Adrenal gland (tissue), 12 donors: Measurements from ENCODE around the gene MAPT. TPM values are rescaled to one million over a fixed set of nuclear protein-coding genes. Genes with fewer than 3 reads are reported as not detected.
A peak's percentile ranks its signal among the peaks of the same experiment; 100 is the strongest.

Experiments used
- DNase-seq, 7 donors: peaks; one replicate each; pipeline ENCODE4 v3.0.0-alpha.2; 2019 to 2020
- H3K27ac ChIP-seq, 5 donors: fragments of 200-600 bp; sonication (generic) in 4 of 5; 1 replicate in 3 of 5; 2 replicates in 2 of 5; pipeline versions ENCODE4 v1.5.1 to v1.8.0; 2016 to 2020; ENCODE audit warnings: mild to moderate bottlenecking in 1 of 5
- H3K27me3 ChIP-seq: fragments of 200-600 bp; 2 replicates; pipeline ENCODE4 v1.8.0; 2021
- H3K36me3 ChIP-seq, 2 donors: fragments of 200-600 bp; replicated peaks in 1 of 2; 1 replicate in 1 of 2; 2 replicates in 1 of 2; pipeline versions ENCODE4 v1.5.1 to v1.8.0; 2018 to 2022
- H3K4me1 ChIP-seq, 2 donors: fragments of 200-600 bp; replicated peaks in 1 of 2; 1 replicate in 1 of 2; 2 replicates in 1 of 2; pipeline versions ENCODE4 v1.5.1 to v1.8.0; 2018 to 2021
- H3K4me3 ChIP-seq, 4 donors: fragments of 200-600 bp; sonication (generic) in 3 of 4; one replicate each; pipeline ENCODE4 v1.5.1; 2016 to 2018
- H3K9me3 ChIP-seq, 3 donors: fragments of 200-600 bp; sonication (generic) in 1 of 3; replicated peaks in 1 of 3; 1 replicate in 2 of 3; 2 replicates in 1 of 3; pipeline versions ENCODE4 v1.5.1 to v1.8.0; 2016 to 2021
- POLR2A ChIP-seq, 2 donors: fragments of 450-650 bp; IDR thresholded peaks; one replicate each; pipeline ENCODE4 v1.6.1; 2017; ENCODE audit warnings: antibody characterized with exemption in 2 of 2, mild to moderate bottlenecking in 2 of 2, moderate library complexity in 1 of 2
- WGBS, 4 donors: extraction: QIAGEN DNeasy Blood & Tissue Kit in 2 of 4; methylation state at CpG; one replicate each; pipeline versions ENCODE4 v1.1.5 to v1.1.7; 2013 to 2017; 5-methylcytosine and 5-hydroxymethylcytosine counted together
- intact Hi-C, 2 donors: fragments of 100-400 bp; cut with DNase I; formaldehyde crosslinking; loops; one replicate each; pipeline versions ENCODE4 v1.14.1 to v1.15.0; 2022 to 2023
- polyA plus RNA-seq, 3 donors: library from polyadenylated mRNA; stranded (reverse); fragments of 200-250 nt in 2 of 3; fragments of 350-450 nt in 1 of 3; fragmentation: Illumina TruSeq in 1 of 3; extraction: RNeasy Lipid Tissue Mini Kit (QIAGEN cat#74804) in 1 of 3; gene quantifications; one replicate each; pipeline ENCODE4 v1.2.3, GENCODE V29; 2013 to 2014
- total RNA-seq, 9 donors: library from RNA; depleted of rRNA in 4 of 9; stranded (reverse); fragments of >200 nt in 4 of 9; fragments of 120-200 nt in 1 of 9; fragmentation: NEBNext Ultra II Directional in 1 of 9; extraction: Animal tissue kit (Norgen Biotek cat#: 25700) in 1 of 9; gene quantifications; one replicate each; pipeline versions ENCODE4 v1.1.0 to v1.2.4, GENCODE V29; 2013 to 2023
- TF ChIP-seq, protein P1 (sequence below), 6 experiments: fragments of 450-650 bp in 4 of 6; fragments of 200-600 bp in 2 of 6; sonication (generic) in 1 of 6; IDR thresholded peaks; 1 replicate in 5 of 6; 2 replicates in 1 of 6; pipeline versions ENCODE4 v1.5.1 to v1.8.0; 2016 to 2021; ENCODE audit warnings: antibody characterized with exemption in 6 of 6, mild to moderate bottlenecking in 2 of 6, moderate library complexity in 1 of 6
- donor health status: healthy with polysubstance abuse.
- donor health status: Bipolar disorder and iron deficiency.
- donor health status: DM: yes; HTN: yes; CAD: no.
- donor health status: DM: no; HTN: no; CAD: no.
- donor health status: DM: no; HTN: no; CAD: no.
- donor health status: DM: yes; HTN: yes; CAD: no.

The MAPT gene
- total and polyA plus RNA-seq, 12 donors, result 0.72 to 17.6 (median 3.3) TPM

DNA sequence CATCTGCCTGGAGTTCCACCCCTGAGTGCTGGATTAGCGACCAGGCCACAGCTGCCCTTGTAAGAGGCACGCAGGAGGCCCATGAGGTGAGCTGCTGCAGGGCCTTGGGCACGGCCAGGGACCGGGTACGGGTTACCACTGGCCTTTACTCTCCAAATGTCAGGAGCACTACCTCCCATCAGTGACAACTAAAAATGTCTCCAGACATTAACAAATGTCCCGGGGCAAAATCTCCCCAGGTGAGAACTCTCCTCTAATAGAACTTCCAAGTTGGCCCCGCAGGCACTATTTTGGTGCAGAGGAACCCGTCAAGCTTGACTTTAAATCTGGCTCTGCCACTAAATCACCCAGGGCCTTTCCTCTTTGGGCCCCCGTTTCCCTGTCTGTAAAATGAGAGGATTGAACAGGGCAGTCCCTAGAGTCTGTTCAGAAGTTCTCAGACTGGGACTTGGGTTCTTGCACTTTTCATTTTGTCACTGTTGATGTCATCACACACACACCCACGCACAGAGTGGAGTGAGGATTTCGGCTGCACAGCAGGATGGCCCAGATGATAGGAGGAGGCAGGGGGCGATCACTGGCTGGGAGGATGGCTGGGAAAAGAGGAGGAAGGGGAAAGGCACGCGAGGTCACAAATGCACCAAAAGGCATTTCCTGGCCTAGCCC, 24.5 kb upstream of the MAPT start:
- no peak for TF ChIP-seq POLR2A (IDR thresholded peaks at IDR 0.05)
- TF ChIP-seq, protein P1, sequence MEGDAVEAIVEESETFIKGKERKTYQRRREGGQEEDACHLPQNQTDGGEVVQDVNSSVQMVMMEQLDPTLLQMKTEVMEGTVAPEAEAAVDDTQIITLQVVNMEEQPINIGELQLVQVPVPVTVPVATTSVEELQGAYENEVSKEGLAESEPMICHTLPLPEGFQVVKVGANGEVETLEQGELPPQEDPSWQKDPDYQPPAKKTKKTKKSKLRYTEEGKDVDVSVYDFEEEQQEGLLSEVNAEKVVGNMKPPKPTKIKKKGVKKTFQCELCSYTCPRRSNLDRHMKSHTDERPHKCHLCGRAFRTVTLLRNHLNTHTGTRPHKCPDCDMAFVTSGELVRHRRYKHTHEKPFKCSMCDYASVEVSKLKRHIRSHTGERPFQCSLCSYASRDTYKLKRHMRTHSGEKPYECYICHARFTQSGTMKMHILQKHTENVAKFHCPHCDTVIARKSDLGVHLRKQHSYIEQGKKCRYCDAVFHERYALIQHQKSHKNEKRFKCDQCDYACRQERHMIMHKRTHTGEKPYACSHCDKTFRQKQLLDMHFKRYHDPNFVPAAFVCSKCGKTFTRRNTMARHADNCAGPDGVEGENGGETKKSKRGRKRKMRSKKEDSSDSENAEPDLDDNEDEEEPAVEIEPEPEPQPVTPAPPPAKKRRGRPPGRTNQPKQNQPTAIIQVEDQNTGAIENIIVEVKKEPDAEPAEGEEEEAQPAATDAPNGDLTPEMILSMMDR (IDR thresholded peaks at IDR 0.05), result no peak
- peak in 2 of 7 donors; percentile 3 to 20 for DNase-seq
- WGBS, 4 donors, result 73 to 84% (median 76%) methylated on average over 14 of the region's 14 CpGs
- H3K4me1 ChIP-seq, result no peaks in the 10 kb centered on the region
- no peaks in the 10 kb centered on the region for H3K36me3 ChIP-seq
- peaks cover 10% of the 10 kb centered on the region for H3K27me3 ChIP-seq
- no peak overlapping the region for H3K27ac ChIP-seq
- intact Hi-C loops, result no loop called here
- H3K4me3 ChIP-seq, result no peak overlapping the region
- H3K9me3 ChIP-seq, result no peaks in the 10 kb centered on the region

DNA sequence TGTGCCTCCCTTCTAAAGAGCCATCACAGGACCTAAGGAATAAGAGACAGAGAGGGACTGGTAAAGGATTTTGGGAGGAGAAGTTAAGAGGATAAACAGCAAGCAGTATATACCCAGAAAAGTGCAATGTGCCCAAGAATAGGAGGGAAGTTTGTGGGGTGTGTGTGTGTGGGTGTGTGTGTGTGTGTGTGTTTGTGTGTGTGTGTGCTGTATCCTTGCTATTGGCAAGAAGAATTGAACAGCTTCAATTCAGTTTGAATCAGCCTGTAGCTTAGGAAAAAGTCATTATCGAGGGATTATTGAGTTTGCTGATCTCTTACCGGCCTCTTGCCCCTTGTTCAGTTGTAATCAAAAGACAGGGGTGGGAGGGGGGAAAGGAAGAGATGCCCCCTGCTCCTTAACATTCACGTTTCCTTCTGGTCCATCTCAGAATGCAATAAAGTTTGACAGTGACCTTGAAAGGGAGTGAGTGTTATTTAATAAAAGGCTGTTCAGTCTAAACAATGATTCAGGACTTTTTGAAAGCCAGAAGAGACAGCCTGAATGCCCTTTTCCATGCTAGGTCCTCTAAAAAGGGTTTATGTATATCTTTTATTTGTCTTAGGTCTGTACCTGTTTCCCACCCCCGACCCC, 23.9 kb upstream of the MAPT start:
- Histone ChIP-seq H3K4me1 (no peaks in the 10 kb centered on the region), H3K36me3 (no peaks in the 10 kb centered on the region), H3K4me3 (no peak overlapping the region), H3K9me3 (no peaks in the 10 kb centered on the region), H3K27ac (no peak overlapping the region), H3K27me3 (peaks cover 3% of the 10 kb centered on the region)
- intact Hi-C loops, result no loop called here
- TF ChIP-seq POLR2A (IDR thresholded peaks at IDR 0.05), result no peak
- TF ChIP-seq, protein P1 (IDR thresholded peaks at IDR 0.05), result no peak
- DNase-seq, result no peak
- WGBS, 4 donors, result 45 to 49% (median 47%) methylated on average over 4 of the region's 4 CpGs

DNA sequence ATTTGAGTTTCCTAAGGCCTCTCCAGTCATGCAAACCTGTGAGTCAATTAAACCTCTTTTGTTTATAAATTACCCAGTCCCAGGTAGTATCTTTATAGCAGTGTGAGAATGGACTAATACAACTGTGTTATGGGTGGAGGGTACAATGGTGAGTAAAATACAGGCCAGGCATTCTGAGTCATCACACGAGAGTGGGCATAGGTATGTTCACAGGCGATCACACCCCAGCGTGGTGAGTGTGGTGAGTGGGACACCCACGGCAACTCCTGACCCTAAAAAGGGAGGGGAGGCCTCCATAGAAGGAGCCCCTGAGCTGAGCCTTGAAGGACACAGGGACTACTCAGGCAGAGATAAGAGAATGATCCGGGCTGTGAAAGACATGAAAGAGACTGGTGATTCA, 22.6 kb upstream of the MAPT start:
- TF ChIP-seq, protein P1 (IDR thresholded peaks at IDR 0.05), result no peak
- no peak for TF ChIP-seq POLR2A (IDR thresholded peaks at IDR 0.05)
- Histone ChIP-seq H3K27me3 (no peaks in the 10 kb centered on the region), H3K36me3 (no peaks in the 10 kb centered on the region), H3K9me3 (no peaks in the 10 kb centered on the region), H3K4me3 (no peak overlapping the region), H3K4me1 (no peaks in the 10 kb centered on the region), H3K27ac (no peak overlapping the region)
- WGBS, 4 donors, result 52 to 87% (median 72%) methylated on average over 5 of the region's 5 CpGs
- intact Hi-C loops, result no loop called here
- no peak for DNase-seq

DNA sequence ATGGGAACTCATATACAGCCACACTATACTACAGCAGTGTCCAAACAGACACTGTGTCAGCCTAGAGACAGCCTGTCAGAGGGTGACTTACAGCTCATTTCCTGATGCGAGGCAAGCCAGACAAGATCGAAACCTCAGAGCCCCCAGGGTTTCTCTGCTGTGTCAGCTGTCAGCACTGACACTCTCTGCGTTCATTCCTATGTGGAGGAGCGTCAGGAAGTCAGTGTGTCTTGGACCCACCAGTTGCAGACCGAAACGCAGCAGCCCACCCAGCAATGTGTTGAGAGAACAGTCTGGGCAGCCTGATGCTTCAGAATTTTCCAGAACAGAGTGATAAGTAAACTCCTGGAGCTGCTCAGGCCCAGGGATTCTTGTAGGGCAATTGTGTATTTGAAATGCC, 20.6 kb upstream of the MAPT start:
- H3K4me1 ChIP-seq, result no peaks in the 10 kb centered on the region
- no peaks in the 10 kb centered on the region for H3K36me3 ChIP-seq
- intact Hi-C loops, result no loop called here
- 18 to 32% (median 28%) methylated on average over 6 of the region's 6 CpGs for WGBS, 4 donors
- no peaks in the 10 kb centered on the region for H3K27me3 ChIP-seq
- no peak overlapping the region for H3K4me3 ChIP-seq
- TF ChIP-seq POLR2A (IDR thresholded peaks at IDR 0.05), result no peak
- TF ChIP-seq, protein P1 (IDR thresholded peaks at IDR 0.05), result no peak
- H3K9me3 ChIP-seq, result no peaks in the 10 kb centered on the region
- DNase-seq, result no peak
- no peak overlapping the region for H3K27ac ChIP-seq
